H1 (cell line): Measurements from ENCODE around the gene BEST2.

ENCODE experiments used
- BACH1 ChIP-seq: IDR thresholded peaks from 2 replicates; pipeline ENCODE4 v1.6.1; 2012; ENCODE audit warnings: low read length, improper control_type of control experiment
- BCL11A ChIP-seq, 2 experiments: IDR thresholded peaks; one replicate each; pipeline ENCODE4 v1.6.1; 2011; ENCODE audit warnings: low read depth in 2 of 2, low read length in 2 of 2, mild to moderate bottlenecking in 2 of 2
- CTCF ChIP-seq, 3 experiments: IDR thresholded peaks; 1 replicate in 2 of 3; 2 replicates in 1 of 3; pipeline versions ENCODE4 v1.5.1 to v1.6.1; 2011; ENCODE audit warnings: low read length in 3 of 3, mild to moderate bottlenecking in 3 of 3, inconsistent platforms in 2 of 3, low read depth in 1 of 3, moderate library complexity in 1 of 3; ENCODE audit not compliant: insufficient read depth in 1 of 3; ENCODE audit errors: control extremely low read depth in 1 of 3
- EP300 ChIP-seq, 2 experiments: IDR thresholded peaks; 1 replicate in 1 of 2; 2 replicates in 1 of 2; pipeline ENCODE4 v1.6.1; 2011 to 2012; ENCODE audit warnings: low read depth in 2 of 2, low read length in 2 of 2, mild to moderate bottlenecking in 2 of 2, borderline replicate concordance in 1 of 2, inconsistent platforms in 1 of 2, moderate library complexity in 1 of 2
- EZH2 ChIP-seq: fragments of 200-600 bp; sonication (generic); IDR thresholded peaks from 2 replicates; pipeline ENCODE4 v1.7.1; 2012; ENCODE audit warnings: low read depth, mild to moderate bottlenecking, moderate library complexity, low read length, inconsistent platforms; ENCODE audit not compliant: severe bottlenecking
- PHF8 ChIP-seq: fragments of 200-600 bp; sonication (generic); conservative IDR thresholded peaks from 2 replicates; pipeline ENCODE4 v1.7.1; 2012; ENCODE audit warnings: low read depth, mild to moderate bottlenecking, inconsistent platforms, low read length, moderate library complexity
- POLR2AphosphoS5 ChIP-seq: IDR thresholded peaks from 2 replicates; pipeline ENCODE4 v1.6.1; 2011; ENCODE audit warnings: low read depth, low read length
- TAF1 ChIP-seq: IDR thresholded peaks from 2 replicates; pipeline ENCODE4 v1.6.1; 2011; ENCODE audit warnings: mild to moderate bottlenecking, low read depth, low read length
- YY1 ChIP-seq: IDR thresholded peaks from 2 replicates; pipeline ENCODE4 v1.6.1; 2011; ENCODE audit warnings: low read depth, mild to moderate bottlenecking, low read length
- TF ChIP-seq, protein P1 (sequence below): IDR thresholded peaks from 2 replicates; pipeline ENCODE4 v1.6.1; 2011; ENCODE audit warnings: low read length, improper control_type of control experiment

GRCh38 chr19:12791345-12792050 lies 39.9 kb downstream of the BEST2 start, which contains the start of gene JUNB:
- TF ChIP-seq CTCF (IDR thresholded peaks at IDR 0.05; ENCODE audit: control extremely low read depth in 1 of 3, insufficient read depth in 1 of 3, low read depth in 1 of 3, low read length in 3 of 3) (no peak), TAF1 (peak; percentile 93), EP300 (IDR thresholded peaks at IDR 0.05; ENCODE audit: borderline replicate concordance in 1 of 2, low read depth in 2 of 2, low read length in 2 of 2) (no peak), BCL11A (IDR thresholded peaks at IDR 0.05; ENCODE audit: low read depth in 2 of 2, low read length in 2 of 2) (no peak), PHF8 (peak; percentile 64), BACH1 (no peak), EZH2 (no peak), YY1 (no peak), POLR2AphosphoS5 (peak; percentile 99)
- TF ChIP-seq, protein P1, sequence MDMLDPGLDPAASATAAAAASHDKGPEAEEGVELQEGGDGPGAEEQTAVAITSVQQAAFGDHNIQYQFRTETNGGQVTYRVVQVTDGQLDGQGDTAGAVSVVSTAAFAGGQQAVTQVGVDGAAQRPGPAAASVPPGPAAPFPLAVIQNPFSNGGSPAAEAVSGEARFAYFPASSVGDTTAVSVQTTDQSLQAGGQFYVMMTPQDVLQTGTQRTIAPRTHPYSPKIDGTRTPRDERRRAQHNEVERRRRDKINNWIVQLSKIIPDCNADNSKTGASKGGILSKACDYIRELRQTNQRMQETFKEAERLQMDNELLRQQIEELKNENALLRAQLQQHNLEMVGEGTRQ = no peak
